Endometrium (tissue), 2 donors: Measurements from ENCODE around the gene MEX3C.
A peak's percentile ranks its signal among the peaks of the same experiment; 100 is the strongest.

Source experiments
- FAIRE-seq: peaks from 2 replicates; lab custom pipeline; 2012; peaks lifted over from hg19 to GRCh38; lab: Jason Lieb, UNC
- donor health status: control.
- donor health status: control.

The MEX3C gene

DNA sequence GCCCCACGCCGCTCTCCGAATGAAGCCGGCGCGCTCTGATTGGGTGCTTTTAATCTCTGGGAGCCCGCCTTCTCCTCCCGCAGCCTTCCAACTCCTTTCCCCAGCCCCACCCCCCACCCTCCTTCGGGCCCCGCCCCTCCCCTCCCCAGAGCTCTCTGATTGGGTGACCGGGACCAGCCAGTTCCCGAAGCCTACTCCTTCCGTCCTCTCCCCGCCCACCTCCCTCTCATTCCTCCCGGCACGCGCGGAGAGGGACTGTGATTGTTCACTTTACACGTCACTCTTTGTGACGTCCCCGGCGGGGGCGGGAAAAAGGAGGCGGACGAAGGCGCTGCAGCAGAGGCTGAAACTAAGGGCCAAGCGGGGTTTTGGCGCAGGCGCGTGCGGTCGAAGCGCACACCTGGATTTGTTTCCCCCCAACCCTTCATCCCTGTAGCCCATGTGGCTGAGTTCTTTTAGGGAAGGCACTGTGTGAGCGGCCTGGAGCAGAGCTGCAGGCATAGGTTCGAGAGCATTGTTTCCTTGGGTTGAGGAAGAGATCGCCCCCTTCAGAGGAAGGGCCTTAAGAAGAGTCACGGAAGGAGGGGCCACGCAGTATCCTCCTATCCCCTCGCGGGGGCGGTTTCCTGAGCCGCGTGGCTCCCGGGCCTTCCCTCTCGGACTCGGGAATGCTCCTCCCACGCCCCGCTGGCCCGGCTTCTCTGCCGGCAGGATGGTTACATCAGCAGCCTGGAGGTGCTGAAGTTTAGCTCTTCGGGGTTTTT lies at the start of gene MEX3C:
TSS of gene MEX3C (minus strand) at position 21 of the 764 bp plus-strand sequence. CDS start 361 bp downstream, outside the sequence.
- peak; percentile 85 for FAIRE-seq

DNA sequence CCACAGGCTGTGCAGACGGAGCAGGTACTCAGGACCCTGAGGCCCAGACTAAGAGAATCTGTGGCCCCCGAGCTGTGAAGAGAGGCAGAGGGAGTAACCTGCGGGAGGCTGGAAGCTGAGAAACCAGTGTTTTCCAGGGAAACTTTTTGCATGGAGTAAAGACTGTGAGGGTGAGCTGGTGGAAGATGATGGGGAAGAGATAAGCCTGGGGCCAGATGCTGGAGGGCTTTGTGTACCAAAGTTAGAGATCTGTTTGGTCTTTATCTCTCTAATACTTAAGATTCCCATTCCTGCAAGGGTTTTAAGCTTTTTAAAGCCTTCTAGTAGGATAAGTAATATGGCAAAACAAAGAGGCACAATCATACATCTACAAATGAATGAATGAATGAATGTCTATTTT lies 43.7 kb upstream of the MEX3C start:
- FAIRE-seq, result no peak

DNA sequence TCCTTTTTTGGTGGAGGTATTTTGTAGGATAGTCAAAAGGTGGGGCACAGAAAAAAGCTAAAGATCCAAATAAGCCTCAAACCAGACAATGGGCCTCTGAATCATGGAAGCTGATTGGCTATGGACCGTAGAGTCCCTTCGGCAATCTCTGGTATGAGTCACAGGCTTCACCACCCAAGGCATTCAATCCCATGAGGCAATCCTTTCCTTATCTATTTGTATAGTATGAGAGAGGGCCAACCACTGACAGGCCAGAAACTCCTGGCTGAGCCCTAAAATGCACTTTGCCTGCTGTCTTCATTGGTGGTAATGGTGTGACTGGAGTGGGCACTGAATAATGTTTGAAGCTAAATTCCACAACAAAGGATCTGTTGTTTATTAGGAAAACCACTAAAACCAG lies 38.7 kb upstream of the MEX3C start:
- no peak for FAIRE-seq

DNA sequence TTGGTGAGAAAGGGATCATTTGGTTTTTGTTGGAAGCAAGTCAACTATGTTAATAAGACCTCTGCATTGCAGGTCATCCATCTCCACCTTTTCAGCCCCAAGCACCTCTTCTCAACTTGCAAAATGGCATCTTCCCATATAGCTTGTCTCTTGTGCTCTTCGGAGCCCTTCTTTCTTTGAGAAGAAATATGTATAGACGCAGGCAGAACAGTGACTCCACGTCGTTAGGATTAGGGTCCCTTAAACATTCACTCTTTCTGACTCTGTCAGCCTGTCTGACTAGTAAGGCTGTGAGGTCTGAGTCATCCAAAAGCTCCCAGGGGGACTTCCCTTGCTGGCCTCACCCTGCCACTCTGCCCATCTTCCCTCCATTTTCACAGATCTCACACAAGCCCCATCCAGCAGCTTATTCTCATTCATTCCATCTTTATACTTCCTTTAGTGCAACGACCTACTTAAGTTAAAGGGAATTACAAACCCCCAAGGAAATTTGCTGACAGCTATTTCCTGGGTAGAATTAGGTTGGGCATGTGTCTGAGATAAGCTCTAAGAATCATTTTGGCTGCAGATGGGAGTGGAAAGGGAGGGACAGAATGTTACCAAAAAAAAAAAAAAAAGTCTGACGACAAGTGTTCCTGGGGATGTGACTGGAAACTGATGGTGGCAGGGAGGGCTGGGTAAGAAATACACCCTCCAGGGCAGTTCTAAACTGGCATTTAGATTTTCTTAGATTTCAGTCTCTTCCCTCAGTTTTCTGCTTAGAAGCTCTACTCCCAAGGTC lies 37.7 kb upstream of the MEX3C start:
- FAIRE-seq, result no peak

DNA sequence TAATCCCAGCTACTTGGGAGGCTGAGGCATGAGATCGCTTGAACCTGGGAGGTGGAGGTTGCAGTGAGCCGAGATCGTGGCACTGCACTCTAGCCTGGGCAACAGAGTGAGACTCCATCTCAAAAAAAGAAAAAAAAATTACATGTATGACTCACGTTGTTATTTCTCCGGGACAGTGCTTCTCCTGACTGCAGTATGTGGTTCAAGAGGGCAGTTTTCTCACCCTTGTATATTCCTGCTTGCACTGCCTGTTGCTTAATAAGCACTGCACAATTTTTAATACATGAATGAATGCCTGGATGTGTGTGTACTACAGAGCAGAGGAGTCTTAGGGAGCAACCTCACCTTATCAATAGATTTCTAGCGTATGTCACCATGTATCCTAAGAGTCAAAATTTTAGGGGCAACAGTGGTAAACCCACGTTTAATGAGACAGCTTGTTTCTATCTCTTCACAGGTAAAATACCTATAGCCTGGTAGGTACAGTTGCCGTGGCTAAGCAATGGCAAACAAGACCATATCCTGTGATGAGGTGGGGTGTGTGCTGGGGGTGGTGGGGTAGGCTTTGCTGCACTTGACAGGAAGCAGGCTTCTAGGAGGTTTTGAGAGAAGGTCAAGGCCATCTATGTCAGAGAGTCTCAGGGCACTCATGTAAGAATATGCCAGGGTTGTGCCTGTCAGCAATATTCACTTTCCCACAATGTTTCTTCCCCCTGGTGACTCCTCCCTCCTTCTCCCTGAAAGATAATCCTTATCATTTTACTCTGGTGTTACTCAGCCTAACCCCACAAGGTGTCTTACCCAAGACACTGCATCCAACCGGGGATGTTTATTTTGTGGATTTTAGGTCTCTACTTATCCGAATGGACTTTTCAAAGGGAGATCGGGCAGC lies 36.9 kb upstream of the MEX3C start:
- FAIRE-seq, result no peak

DNA sequence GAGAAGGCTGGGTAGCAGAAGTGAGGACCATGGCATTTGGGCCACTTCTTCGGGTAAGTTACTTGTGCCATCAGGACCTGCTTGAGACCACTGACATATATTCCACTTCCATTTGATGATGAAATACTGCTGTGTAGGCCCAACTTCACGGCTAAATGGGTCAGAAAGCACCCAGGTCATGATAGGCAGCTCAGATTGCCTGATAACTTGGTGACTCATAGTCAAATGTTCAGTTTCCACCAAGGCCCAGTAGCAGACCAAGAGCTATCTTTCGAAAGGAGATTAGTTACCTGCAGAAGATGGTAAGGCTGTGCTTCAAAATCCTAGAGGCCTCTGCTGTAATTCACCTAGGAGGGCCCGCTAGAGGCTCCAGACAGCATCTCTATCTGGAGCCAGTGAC lies 31.8 kb upstream of the MEX3C start:
- no peak for FAIRE-seq

DNA sequence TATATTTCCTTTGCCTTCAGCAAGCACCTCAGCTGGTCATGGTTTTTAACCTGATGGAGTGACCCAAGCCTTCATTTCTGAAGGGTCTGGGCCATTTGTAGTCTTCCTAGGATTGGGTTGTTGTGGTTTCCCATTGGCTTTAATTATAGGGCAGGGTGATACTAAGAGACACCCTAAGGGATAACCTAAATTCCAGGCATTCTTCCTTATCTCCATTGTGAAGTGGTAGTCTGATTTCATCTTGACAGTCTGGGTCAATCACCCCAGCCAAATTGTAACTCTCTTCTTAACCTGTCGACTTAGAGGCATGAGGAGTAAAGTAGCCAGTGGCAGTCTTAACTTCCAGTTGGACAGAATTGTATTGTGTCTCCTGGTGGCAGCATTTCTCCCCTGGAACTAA lies 30.2 kb upstream of the MEX3C start:
- FAIRE-seq, result no peak

DNA sequence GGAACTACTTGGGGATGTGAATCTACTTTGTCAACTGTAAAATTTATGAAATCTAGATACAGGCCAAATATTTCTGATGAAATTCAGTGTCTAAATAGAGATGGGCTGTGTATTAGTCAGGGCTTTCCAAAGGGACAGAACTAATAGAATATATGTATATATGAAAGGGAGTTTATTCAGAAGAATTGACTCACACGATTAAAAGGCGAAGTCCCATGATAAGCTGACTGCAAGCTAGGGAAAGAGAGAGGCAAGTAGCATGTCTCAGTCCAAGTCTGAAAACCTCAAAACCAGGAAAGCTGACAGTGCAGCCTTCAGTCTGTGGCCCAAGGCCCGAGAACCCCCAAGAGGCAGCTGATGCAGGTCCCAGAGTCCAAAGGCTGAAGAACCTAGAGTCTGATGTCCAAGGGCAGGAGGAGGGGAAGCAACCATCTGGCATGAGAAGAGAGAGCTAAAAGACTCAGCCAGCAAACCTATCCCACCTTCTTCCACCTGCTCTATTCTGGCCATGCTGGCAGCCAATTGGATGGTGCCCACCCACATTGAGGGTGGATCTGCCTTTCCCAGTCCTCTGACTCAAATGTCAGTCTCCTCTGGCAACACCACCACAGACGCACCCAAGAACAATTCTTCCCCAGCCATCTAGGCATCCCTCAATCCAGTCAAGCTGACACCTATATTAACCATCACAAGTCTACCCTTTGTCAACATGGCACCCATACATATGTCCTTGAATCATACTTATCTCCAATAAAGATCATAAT lies 29.3 kb upstream of the MEX3C start:
- no peak for FAIRE-seq

DNA sequence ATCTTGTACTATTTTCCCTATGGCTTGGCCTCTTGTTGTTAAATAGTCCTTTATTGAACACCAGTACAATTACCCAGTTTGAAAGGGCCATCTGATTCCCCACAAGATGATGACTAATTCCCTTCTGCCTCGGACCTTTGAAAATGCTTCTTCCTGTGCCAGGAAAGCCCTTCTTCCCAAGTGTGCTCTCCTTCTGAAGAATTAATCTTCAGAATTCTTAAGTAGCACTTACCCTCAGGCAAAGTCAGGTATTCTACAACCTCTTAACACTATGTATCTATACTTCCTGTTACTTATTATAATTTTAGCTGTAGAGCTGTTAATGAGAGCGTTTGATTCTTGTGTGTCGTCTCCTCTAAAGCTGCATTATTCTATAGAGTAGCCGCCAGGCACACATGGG lies 28.6 kb upstream of the MEX3C start:
- FAIRE-seq, result no peak

DNA sequence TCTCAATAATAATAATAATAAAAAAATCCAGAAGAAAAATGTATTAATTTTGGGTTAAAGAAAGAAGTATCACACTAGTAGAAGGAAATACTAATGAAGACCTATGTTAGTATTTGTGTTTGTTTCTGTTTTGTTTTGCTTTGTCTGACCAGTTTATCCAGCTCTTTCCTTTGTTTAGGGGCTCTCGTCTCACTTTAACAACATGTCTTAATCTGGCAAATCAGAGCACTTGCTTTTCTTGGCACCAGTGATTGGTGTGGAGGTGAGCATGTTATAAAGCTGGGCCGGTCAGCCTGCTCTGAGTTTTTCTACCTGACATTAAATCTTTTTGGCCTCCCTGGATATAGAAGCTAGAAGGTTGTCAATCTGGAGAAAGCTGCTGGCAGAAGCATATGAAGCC lies 15.1 kb upstream of the MEX3C start:
- no peak for FAIRE-seq

DNA sequence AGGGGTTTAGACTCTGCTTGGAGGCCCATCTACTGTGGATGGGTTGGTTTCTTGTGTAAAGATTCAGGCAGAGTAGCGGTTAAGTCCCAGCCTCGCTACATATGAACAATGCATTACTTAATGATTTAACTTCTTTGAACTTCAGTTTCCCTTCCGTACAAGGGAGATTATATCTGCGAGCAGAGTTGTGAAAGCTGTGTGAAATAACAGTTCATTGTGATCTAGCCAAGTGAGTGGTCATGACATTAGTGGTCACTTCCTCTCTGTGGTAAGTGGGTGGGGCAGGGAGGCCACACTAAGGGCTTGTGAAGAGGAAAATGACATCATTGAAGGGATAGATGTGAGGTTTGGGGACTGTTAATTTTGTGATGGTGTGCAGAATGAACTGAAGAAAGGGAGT lies 14.1 kb upstream of the MEX3C start:
- FAIRE-seq, result peak; percentile 81

DNA sequence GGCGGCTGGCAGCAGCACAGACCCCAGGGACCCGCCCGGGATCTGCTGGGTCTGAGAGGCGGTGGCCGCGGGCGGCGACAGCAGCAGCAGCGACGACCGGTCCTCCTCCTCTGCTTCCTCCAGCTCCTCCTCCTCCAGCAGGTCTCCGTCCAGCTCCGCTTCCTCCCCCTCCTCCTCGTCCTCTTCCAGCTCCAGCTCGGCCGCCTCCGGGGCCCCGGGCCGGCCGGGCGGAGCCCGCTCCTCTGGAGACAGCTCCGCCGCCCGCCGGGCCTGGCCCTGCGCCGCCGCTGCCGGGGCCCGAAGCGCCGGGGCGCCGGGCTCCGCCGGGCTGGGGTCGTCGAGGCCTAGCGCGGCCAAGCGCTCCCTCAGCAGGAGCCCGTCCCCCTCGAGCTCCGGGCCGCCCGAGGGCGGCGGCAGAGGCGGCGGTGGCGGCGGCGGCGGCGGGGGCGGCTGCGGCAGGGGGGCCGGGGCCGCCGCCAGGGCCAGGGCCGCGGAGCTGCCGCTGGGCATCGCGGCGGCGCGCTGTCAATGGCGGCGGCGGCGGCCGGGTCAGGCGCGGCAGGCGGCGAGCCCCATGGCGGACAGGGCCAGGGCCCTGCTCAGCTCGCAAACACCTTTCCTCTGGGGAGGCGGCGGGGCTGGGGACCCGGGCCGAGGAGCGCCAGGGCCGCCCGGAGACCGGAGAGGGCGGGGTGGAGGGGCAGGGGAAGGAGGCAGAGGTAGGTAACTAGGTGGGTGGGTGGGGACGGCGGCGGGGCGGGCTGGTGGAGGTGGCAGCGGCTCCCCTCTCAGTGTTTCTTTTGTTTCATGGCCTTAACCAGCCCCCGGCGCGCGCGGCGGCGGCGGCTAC lies 445 bp downstream of the MEX3C start:
- FAIRE-seq, result no peak

DNA sequence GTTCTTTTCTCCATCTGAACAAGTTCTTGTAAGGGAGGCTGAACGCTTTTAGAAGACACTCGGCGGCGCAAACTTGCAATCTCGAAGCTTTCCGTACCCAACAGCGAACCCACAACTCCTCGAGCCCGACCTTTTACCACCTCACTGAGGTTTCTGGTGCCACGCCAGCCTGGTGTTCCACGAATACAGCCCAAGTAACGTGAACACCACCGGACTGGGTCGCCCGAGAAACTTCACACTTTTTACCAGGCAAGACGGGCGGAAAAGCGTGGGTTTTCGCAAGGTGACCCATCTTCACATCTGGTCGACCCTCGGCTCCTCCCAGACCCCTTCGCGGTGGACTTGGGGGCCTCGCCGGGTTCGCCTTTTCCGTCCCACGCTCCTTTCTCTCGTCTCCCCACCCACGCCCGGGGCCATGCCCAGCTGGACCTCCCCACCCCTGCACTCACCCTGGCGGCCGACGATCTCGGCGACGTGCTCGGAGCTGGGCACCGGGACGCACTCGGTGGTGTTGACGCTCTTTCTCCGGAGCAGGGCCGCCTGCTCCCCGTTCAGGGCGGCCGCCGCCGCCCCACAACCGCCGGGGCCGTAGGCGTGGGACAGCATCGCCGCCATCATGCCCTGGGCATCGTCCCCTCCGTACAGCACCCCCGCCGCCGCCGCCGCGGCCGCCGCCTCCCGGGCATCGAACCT lies 1.2 kb downstream of the MEX3C start:
- FAIRE-seq, result no peak

DNA sequence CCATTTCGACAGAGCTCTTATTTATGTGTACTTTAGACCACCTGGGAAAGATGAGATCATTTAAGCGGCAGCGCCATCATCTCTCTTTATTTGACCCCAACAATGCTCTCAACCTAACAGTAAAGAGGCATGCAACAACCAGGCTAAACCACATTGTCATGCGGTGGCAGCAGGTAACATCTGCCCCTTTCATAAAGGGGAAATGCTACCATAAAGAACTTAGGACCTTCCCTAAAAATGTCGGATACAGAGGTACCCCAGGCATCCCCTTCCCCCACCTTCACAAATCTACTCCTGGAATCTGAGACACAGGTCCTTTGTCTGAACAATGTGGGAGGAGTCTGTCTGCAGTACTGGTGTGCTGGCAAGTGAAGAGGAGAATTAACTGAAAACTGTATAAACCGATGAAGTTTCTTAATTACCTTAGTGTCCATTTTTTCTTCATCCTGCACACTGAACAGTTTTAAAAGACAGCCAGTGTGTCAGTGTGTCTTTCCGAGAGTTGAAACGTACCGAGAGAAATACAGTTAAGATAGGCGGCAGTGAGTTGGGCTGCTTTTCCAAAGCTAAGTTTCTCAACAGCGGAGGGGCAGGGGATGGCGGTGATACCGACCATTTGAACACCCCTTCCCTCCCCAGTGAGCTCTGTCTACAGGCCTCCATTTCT lies 1.9 kb downstream of the MEX3C start:
- FAIRE-seq, result no peak

DNA sequence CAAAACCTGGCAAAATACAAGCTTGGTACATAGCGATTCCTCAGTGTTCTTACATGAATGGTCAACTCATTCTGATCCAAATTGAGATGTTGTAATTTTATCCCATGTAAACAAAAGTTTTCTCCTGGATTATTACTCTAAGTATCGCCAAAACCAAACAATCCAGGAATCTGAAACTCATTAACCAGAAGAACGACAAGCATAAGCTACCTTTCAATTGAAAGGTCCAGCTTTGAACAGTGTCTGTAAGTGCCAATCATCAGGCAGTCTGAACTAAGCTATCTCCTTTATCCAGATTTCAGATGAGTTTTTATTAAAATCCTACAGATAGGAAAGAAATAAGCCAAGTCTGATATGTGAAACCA lies 2.4 kb downstream of the MEX3C start:
- FAIRE-seq, result no peak

DNA sequence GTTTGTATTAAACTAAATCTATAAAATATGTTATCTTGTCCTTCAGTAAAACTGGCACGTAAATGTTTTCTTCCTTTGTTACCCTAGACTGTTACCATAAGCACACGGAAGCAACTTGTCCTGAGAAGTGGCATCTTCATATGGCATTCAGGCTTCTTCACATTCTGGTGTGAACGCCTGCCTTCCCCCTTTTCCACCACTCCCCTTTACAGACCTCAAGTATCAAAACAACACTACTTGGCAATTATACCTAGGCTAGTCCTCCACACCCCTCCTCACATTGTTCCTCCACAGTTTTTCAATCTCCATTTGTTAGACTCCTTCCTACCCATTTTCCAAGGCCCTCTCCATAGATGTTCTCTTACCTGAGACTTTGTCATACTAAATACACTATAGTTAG lies 2.9 kb downstream of the MEX3C start:
- FAIRE-seq, result no peak

DNA sequence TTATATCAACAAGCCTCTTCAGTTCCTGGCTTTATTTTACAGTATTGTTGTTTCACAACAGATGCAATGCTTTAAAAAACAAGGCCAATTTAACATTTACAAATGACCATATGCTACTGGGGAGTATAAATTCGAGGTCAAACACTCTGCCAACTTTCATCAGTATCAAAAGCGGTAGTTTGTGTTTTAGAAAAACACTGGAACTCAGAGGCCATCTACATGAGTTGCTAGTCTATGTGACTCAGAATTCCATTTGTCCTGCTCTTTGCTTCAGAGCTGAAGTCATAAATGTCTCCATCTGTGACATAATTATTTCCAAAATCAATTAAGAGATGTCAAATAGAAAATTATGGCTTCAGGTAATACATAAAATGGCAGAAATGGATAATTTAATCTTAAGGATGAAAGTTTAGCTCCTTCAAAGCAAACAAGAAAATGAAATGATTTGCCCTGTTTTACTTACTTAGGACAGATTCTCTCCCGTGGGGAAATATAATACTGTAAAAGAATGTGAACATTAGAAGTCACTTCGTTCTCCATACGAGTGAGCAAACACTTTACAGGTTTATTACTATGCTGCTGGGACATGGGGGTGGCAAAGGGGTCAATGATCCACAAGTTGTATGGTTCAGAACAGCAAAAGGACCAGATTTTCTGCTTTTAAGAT lies 3.7 kb downstream of the MEX3C start:
- peak; percentile 91 for FAIRE-seq

DNA sequence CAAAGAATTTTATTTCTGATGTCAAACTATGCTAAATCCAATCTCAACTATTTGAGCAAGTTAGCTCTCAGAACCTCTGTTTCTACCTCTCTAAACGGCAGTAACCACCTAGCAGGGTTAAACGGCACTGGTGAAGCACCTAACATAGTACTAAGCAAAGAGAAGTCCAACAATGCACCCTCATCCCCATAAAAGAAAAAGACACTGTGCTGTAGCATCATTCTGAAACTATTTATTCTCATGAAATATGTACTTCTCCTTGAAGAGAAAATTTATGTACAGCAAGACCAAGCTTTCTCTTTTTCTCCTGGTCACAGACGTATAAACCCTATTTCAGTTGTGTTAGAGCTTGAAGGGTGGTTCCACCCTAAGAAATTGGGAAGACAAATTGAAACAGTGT lies 4.8 kb downstream of the MEX3C start:
- no peak for FAIRE-seq

DNA sequence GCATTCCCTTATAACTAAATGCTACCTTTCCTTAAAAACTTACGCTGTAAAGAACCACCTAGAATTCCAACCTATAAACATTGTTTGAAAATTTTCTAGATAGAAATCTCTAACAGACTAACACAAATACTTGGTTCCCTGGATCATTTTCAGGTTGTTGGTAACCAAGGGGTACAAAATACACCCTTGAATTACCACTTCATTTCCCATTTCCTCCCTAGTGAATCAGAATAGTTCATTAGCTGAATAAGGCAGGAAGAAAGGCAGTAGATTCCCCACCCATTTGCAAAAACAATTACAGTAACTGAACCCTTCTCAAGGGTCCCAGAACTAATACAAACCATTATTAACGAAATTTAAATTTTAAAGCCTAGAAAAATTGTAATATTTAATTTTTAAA lies 5.5 kb downstream of the MEX3C start:
- FAIRE-seq, result no peak
